Stimulated activated CD8-positive, alpha-beta memory T cell treated with anti-CD3 and anti-CD28 coated beads, Interleukin-2, amount 100 ng/mL, for 1 hour (primary cell): Measurements from ENCODE around the gene DNM3.
"Not testable (repeated sequence)": the region's sequence is repeated elsewhere in the genome, so short reads cannot be mapped to it uniquely, and the experiment has no call there.

Experiments used
- DNase-seq, 2 donors: peaks; one replicate each; pipeline ENCODE4 v3.0.0-alpha.2; 2020; ENCODE audit warnings: low read depth in 2 of 2

DNM3 gene

GRCh38 chr1:172360511-172360910 is 519.2 kb downstream of the DNM3 start:
- DNase-seq = no peak

- DNase-seq = no peak
Observed at GRCh38 chr1:172360985-172361384, 519.7 kb downstream of the DNM3 start.

- DNase-seq = no peak
Observed at GRCh38 chr1:172363852-172364251, 522.6 kb downstream of the DNM3 start.

GRCh38 chr1:172371646-172372045 is 530.3 kb downstream of the DNM3 start:
- DNase-seq = not testable (repeated sequence)

GRCh38 chr1:172373864-172374263 is 532.6 kb downstream of the DNM3 start:
- no peak for DNase-seq

- no peak for DNase-seq
Observed at GRCh38 chr1:172375211-172375631, 533.9 kb downstream of the DNM3 start.

GRCh38 chr1:172376431-172376830 is 535.1 kb downstream of the DNM3 start:
- DNase-seq = no peak

GRCh38 chr1:172377565-172377964 is 536.3 kb downstream of the DNM3 start:
- no peak for DNase-seq

GRCh38 chr1:172378109-172378760 is 536.9 kb downstream of the DNM3 start:
- no peak for DNase-seq

GRCh38 chr1:172380441-172381244 is 539.3 kb downstream of the DNM3 start:
- no peak for DNase-seq

GRCh38 chr1:172381946-172382345 is 540.6 kb downstream of the DNM3 start:
- DNase-seq = no peak

- DNase-seq = no peak
Observed at GRCh38 chr1:172382406-172382805, 541.1 kb downstream of the DNM3 start.

GRCh38 chr1:172382990-172383389 is 541.7 kb downstream of the DNM3 start:
- DNase-seq = no peak

- DNase-seq = no peak
Observed at GRCh38 chr1:172383536-172383935, 542.2 kb downstream of the DNM3 start.

- DNase-seq = no peak
Observed at GRCh38 chr1:172384656-172385055, 543.4 kb downstream of the DNM3 start.

GRCh38 chr1:172386046-172386445 is 544.7 kb downstream of the DNM3 start:
- no peak for DNase-seq

GRCh38 chr1:172388490-172388889 is 547.2 kb downstream of the DNM3 start:
- DNase-seq = no peak

GRCh38 chr1:172390301-172390682 is 549.0 kb downstream of the DNM3 start:
- DNase-seq = no peak

GRCh38 chr1:172390683-172391551 is 549.6 kb downstream of the DNM3 start:
- no peak for DNase-seq

- DNase-seq = no peak
Observed at GRCh38 chr1:172391976-172392375, 550.7 kb downstream of the DNM3 start.

- DNase-seq = no peak
Observed at GRCh38 chr1:172393354-172393753, 552.1 kb downstream of the DNM3 start.

GRCh38 chr1:172394141-172394751 is 552.9 kb downstream of the DNM3 start:
- peak; percentile 24 to 37 for DNase-seq
